GM18519 (cell line): ENCODE measurements around the gene NRK.
"Not testable (repeated sequence)": the region's sequence is repeated elsewhere in the genome, so short reads cannot be mapped to it uniquely, and the experiment has no call there.

Experiments
- ATAC-seq: cut with Tn5 transposase; IDR thresholded peaks from one replicate; pipeline ENCODE4 v1.9.1; 2021; ENCODE audit warnings: mild to moderate bottlenecking, moderate library complexity; ENCODE audit not compliant: unreplicated experiment, low FRiP score

NRK gene

GRCh38 chrX:105822138-105823091 is at the start of gene NRK:
Gene NRK (plus strand): TSS chrX:105822539. CDS start chrX:105822846, 307 bp downstream.
- ATAC-seq: no peak

- ATAC-seq: no peak
Observed at GRCh38 chrX:105773801-105774200, 48.5 kb upstream of the NRK start.

- no peak for ATAC-seq
Observed at GRCh38 chrX:105775679-105776078, 46.7 kb upstream of the NRK start.

- no peak for ATAC-seq
Observed at GRCh38 chrX:105781804-105782203, 40.5 kb upstream of the NRK start.

GRCh38 chrX:105796877-105797276 is 25.5 kb upstream of the NRK start:
- not testable (repeated sequence) for ATAC-seq

GRCh38 chrX:105803891-105804290 is 18.4 kb upstream of the NRK start:
- no peak for ATAC-seq

- ATAC-seq: not testable (repeated sequence)
Observed at GRCh38 chrX:105805655-105806054, 16.7 kb upstream of the NRK start.

GRCh38 chrX:105816517-105816916 is 5.8 kb upstream of the NRK start:
- no peak for ATAC-seq

- ATAC-seq: no peak
Observed at GRCh38 chrX:105820247-105820646, 2.1 kb upstream of the NRK start.

GRCh38 chrX:105821471-105822121 is 743 bp upstream of the NRK start:
- no peak for ATAC-seq

- ATAC-seq: no peak
Observed at GRCh38 chrX:105823092-105823455, 735 bp downstream of the NRK start.

- ATAC-seq: no peak
Observed at GRCh38 chrX:105829011-105829410, 6.7 kb downstream of the NRK start.

GRCh38 chrX:105837232-105837631 is 14.9 kb downstream of the NRK start:
- ATAC-seq: no peak

GRCh38 chrX:105845631-105846030 is 23.3 kb downstream of the NRK start:
- ATAC-seq: no peak

GRCh38 chrX:105850100-105850499 is 27.8 kb downstream of the NRK start:
- not testable (repeated sequence) for ATAC-seq

- no peak for ATAC-seq
Observed at GRCh38 chrX:105865709-105866108, 43.4 kb downstream of the NRK start.

- no peak for ATAC-seq
Observed at GRCh38 chrX:105869701-105870100, 47.4 kb downstream of the NRK start.

- ATAC-seq: no peak
Observed at GRCh38 chrX:105870445-105870844, 48.1 kb downstream of the NRK start.

GRCh38 chrX:105872941-105873340 is 50.6 kb downstream of the NRK start:
- ATAC-seq: no peak

- ATAC-seq: no peak
Observed at GRCh38 chrX:105874790-105875189, 52.5 kb downstream of the NRK start.

- no peak for ATAC-seq
Observed at GRCh38 chrX:105876658-105877057, 54.3 kb downstream of the NRK start.

- ATAC-seq: no peak
Observed at GRCh38 chrX:105880491-105880890, 58.2 kb downstream of the NRK start.
